HG03060 (cell line): ENCODE data around the gene EML1.
"Not testable (repeated sequence)": the region's sequence is repeated elsewhere in the genome, so short reads cannot be mapped to it uniquely, and the experiment has no call there.

Source experiments
- ATAC-seq: cut with Tn5 transposase; IDR thresholded peaks from one replicate; pipeline ENCODE4 v1.9.1; 2021; ENCODE audit warnings: low read depth, moderate number of reproducible peaks; ENCODE audit not compliant: unreplicated experiment

The EML1 gene

DNA sequence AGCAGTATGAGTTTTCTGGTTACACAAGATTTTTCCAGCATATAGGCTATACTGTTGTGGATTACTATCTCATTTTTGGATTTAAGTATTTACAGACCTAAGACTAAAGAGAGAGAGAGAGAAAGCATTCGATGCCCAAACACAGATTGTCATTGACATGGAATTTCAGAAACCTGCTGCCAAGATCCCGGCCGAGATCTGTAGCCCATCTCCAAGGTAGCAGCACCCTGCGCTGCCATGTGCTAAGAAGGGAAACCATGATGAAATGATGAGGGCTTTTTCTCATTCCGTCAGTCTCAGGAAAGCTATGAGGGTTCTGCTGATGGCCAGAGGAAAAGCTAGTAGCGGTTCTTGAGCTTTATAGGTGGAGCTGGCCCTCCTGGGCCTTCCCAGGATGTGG, 136.4 kb downstream of the EML1 start:
- no peak for ATAC-seq

DNA sequence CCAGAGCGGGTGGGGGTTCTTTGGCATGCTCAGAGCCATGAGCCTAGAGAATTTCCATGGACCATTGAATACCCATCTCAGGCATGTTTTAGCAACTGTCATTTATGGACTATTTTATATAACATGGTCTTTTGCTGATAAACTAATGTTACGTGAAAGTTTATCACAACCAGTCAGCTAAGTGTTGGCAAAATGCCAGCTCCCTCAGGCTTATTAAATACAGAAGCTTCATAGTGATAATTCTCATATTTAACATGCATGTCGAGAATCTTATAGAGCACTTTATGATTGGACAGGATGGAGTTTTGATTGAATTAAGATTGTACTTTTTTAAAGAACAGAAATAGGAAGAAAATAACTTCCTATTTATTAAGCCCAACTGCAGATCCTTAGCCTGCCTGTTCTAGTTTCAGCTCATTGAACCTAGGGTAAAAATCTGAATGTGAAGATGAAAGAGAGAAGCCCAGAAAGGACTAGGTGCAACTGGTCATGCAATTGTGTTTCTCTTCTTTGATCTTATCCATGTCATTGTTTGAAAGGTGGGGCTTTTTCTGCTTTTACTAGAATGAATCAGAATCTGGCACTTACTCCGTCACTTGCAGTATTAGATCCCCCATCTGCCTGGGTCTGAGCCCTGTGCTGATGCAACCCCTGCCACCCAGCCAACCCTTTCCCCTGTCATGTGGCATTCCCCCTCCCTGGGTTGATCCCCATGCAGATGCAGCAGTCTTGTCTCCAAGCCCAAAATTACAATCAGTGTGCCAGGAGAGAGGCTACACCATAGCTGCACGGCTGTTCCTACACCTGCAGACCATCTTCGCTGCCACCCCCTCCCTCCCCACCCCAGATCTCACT, 137.4 kb downstream of the EML1 start:
- peak; percentile 61 for ATAC-seq

DNA sequence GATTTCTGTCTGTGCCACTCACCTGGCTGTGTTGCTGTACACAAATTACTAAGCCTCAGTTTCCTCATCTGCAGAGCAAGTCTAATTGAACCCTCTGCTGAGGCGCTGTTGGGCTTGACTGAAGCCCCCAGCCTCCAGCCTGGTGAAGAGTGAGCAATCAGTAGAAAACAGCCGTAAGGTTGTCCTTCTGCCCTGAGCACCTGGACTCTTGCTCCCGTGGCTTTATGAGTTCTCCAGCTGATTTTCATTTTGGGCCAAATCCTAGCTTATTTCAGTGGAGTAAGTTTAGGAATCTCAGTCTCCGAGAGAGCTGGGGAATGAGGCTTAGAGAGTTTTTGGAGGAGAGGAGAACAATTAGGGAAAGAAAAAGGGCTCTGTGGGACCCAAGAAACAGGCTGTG, 138.1 kb downstream of the EML1 start:
- no peak for ATAC-seq

DNA sequence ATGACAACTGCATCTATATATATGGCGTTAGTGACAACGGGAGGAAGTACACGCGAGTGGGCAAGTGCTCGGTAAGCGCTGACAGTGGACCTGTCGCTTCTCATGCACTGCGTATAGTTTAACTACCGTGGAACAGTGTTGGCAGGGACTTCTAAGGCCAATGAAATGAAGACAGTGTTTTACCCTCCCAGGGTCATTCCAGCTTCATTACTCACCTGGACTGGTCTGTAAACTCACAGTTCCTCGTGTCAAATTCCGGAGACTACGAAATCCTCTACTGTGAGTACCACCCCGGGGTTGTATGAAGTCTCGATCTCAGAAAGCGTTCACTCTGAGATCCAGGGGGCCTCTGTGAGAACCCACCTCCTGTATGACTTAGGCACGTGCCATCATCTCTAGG, 142.8 kb downstream of the EML1 start:
- no peak for ATAC-seq

DNA sequence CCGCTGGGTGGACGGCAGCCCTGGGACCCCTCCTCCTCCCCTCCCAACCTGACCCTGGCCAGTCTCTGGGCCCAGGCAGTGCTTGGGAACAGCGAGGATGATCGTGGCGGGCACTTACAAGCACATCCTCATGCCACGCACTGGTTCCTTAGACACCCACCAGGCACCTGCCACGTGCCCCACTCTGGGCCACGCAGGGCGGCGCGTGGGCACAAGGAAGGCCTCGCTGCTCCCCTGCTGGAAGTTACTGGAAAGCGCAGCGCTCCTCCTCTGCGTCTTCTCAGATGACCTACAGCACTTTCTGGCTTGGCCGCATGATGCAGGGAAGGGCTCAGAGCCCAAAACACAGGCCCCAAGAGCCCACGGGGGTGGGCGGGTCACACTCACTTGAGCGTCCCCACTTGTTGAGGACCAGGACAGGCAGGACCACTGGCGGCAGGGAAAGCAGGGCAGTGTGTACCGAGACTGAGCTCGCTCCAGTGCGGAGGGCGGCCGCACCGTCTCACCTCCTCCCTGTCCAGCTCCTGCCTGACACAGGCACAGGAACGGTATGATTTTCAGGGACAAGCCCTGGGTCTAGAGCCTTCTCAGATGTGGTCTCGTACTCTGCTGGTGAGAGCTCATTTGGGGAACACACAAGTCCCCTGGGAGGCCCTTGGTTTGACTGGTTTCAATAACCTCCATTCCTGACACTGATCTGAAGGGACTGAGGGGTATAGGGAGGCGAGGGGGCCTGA, 143.7 kb downstream of the EML1 start:
- ATAC-seq, result peak; percentile 85

DNA sequence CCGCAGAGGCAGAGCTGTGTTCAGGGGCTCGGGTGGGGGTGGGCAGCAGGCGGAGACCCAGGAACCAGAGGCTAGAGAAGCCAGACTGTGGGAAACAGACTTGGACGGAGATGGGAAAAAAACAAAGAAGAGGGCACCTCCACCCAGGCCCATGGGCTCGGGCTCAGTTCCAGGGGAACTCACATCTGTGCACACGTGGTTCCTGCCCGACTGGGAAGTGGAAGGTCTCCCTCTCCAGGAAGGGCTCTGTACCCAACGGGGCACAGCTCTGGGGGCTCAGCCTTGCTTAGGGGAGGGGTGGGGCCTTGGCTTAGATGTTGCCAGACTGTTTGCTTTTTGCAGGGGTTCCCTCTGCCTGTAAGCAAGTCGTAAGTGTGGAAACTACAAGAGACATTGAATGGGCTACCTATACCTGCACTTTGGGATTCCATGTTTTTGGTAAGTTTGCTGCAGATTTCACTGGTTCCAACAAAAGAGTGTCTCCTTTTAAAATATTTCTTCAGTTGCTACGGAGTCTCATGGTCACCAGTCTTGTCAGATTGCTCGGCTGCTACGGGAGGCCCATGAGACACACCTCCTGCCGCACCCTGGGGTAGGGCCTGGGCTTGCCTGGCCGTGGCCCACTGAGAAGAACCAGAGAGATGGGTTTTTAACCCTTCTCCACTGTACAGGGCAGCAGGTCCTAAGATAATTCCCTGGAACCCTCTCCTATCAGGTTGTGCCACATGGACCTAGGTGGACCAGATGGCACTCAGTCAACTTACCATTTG, 144.4 kb downstream of the EML1 start:
- ATAC-seq, result no peak

DNA sequence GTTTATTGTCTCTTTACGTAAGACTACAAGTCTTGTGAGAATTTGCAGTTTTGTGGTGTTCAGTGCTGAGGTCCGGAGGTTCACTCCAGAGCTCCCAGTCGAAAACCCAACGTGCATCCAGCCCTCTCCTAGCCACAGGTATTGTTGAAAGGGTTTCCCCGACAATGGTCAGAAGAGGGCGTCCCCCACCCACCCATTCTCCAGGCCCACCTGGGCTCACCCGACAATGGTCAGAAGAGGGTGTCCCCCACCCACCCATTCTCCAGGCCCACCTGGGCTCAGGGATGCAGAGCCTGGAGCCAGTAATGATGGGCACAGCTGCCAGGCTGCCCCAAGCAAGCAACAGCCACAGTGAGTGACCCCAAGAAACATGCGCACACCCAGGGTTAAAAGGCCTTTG, 145.2 kb downstream of the EML1 start:
- ATAC-seq, result no peak

DNA sequence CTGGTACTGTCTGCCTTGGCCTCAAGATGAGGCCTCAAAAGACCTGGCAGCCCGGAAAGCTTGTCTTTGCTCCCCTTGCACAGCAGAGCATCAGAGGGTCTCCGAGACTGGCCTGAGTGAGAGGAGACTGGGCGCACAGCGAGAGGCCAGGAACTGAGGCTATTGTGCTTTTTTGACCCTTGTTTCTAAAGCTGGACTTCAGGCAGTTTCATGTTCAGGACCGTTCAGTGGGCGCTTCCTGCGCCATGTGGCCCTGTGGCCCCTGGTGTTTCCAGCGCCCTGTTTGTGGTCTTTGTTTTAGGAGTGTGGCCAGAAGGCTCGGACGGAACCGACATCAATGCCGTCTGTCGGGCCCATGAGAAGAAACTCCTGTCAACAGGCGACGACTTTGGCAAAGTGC, 145.7 kb downstream of the EML1 start:
- ATAC-seq, result no peak

DNA sequence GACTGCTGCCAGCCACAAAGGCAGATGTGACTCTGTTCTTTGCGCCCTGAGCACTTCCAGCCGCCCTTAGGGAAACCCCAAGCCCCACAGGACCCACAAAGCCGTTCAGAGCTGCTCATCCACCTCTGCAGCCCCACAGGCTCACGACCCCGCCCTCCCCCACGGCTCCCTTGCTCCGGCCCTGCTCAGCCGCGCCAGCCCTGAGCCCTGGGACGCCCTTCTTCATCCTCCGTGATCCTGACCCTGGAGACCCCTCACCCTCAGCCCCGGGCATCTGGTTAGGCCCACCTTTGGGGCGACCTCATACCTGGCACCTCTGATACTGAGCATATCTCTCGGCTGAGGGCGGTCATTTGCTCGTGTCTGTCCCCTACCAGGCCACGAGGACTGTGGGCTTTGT, 146.2 kb downstream of the EML1 start:
- no peak for ATAC-seq

DNA sequence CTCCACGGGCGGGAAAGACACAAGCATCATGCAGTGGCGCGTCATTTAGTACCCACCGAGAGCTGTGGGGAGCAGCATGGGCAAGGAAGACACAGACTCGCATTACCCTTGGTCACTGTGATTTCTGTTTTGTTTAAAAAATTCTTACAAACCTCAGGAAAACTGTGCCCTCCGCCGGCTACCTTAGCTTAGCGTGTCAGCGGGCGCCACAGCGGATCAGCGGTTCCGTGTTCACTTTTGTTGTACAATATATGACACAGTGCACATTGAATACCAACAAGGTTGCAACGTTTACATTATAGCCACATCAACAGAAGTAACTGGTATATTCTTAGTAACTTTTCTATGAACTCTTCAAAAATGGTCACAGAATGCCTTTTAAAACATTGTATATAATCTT, 146.9 kb downstream of the EML1 start:
- ATAC-seq, result no peak

DNA sequence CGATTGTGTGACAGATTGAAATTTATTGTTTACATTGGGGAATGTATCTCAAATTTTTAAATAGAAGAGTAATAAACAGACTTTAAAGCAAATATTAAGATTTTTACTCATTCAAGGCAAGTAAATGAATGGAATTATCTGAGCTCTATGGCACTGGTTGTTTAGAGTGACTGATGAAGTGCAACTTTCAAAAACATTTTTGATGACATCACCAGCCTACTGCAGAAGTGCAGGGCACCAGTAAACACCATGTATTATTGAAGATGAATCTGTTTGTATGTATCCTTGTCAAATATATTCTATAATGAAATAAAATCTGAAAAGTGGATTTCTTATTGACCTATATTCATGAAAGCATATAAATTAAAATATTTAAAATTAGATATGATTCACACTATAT, 148.0 kb downstream of the EML1 start:
- ATAC-seq, result no peak

DNA sequence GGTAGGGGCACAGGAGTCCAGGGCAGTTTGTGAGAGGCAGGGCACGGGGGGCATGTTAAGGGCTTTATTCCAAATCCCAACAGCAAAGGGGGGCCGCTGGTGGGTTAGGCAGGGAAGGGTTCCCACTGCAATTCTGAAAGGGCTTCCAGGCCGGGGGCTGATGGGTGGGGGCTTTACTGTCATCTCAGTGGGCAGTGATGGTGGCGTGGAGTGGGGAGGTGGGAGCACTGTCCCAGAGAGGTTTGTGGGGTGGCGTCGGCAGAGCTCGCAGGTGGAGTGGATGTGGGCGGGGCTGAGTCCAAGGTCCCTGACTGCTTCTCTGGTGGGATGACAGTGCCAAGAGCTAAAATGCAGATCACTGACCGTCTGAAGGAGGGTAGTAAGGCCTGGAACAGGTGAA, 150.4 kb downstream of the EML1 start:
- no peak for ATAC-seq

DNA sequence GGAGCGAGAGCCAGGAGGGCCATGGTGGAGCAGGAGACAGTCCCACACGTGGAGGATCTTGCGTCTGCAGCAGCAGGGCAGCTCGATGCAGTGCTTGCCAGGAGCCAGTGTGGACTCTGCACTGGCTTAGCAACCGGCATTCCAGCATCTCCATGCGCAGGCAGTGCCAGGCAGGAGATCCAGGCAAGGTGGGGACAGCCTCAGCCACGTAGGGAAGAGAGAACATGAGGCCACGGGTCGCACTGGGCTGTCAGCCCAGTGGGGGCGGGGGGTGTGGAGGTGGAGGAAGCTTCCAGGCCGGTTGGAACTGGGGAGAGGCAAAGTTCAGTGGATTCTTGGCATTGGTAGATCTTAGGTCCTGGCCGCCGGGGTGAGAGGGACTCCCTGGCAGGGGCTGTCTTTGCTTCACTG, 151.0 kb downstream of the EML1 start:
- no peak for ATAC-seq

DNA sequence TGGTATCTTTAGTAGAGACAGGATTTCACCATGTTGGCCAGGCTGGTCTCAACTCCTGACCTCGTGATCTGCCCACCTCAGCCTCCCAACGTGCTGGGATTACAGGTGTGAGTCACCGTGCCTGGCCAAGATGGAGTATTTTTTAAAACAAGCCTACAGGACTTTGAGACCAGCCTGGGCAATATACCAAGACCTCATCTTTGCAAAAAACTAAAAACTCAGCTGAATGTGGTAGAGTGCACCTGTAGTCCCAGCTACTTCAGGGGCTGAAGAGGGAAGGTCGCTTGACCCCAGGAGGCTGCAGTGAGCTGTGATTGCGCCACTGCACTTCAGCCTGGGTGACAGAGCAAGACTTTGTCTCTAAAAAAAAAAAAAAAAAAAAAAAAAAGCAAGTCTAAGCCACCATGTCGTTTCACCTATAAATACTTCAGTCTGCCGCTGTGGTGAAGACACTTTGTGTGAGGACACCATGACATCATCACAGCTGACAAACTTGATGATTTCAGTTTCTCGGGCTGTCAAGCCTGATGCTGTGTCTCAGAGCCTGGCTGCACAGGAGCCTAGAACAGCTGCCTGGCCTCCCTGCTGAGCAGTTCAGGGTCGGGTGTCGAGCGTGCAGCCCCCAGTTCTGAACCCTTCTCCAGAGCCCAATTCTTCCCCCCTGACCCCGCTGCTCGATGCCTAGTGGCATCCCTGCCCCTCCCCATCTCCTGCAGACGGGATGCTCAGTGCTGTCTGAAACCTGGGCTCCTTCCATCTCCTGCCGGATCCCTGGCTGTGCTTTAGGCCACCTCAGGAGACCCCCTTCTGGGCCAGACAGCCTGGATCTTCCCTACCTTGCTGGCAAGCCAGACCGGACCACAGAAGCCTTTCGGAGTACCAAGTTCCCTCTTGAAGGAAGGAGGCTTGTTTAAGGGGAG, 152.8 kb downstream of the EML1 start:
- no peak for ATAC-seq

DNA sequence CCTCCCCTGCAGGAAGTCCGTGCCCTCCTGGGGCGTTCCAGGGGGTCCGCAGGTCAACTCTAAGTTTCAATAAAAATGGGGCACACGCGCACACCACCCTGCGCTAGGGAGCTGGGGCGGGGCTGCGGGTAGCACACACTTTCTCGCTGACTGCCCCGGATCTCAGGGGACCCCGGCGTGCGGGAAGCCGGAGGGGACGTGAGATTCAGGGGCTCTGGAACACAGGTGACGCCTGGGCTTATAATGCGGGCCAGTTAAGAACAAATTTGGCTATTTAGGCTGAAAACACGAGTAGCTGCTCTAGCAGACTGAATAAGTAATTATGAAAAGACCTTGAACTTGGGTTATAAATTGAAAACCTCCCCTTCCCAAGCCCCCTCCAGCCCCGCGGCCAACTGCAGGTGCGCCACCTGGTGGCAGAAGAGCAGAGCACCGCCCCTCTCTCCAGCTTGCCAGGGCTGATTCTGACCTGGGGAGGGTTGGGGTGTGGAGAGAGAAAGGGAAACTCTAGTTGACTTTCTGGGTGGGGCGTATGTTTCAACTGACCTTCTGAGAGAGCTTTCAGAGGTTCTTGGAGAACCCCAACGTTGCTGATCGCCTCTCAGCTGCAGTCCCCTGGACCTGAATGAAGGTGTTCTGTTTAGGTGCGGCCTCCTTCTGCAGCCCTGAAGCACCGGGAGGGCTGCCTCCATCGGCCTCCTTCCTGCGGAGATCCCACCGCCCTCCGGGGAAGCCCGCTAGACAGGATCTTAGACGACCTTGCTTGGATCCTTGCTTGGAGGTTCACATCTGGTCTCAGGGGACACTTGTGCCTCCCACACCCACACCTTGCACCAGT, 153.7 kb downstream of the EML1 start:
- no peak for ATAC-seq

DNA sequence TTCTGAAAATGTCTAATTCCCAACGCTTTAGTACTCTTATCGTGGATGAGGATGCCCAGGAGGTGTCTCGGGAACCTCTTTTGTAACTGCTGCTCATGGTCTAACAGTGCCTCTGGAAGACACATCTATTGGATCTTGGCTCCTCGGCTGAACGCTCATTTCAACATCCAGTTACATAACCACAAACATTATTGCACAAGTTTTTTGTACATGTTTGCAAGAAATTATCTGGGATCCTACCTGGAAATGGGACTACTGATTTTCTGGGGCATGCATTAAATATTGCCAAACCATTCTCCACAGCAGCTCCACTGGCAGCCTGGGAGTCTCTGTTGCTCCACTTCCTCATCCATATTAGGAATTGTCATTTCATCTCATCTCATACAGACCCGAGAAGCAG, 154.5 kb downstream of the EML1 start:
- no peak for ATAC-seq

DNA sequence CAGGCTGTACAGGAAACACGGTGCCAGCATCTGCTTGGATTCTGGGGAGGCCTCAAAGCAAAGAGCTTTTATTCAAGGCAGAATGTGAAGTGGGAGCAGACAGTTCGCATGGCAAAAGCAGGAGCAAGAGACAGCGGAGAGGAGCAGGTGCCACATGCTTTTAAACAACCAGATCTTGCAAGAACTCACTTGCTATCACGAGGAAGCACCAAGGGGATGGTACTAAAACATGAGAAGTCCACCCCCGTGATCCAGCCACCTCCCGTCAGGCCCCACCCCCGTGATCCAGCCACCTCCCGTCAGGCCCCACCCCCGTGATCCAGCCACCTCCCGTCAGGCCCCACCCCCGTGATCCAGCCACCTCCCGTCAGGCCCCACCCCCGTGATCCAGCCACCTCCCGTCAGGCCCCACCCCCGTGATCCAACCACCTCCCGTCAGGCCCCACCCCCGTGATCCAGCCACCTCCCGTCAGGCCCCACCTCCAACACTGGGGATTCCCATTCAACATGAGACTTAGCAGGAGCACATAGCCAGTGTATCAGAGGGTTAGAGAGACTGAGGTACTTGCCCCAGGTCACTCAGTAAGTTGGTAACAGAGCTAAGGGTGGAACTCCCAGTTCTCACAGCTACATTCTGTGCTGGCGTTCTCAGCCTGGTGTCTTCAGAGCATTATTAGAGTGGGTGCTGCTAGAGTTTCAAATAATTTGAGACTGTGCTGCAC, 156.0 kb downstream of the EML1 start:
- not testable (repeated sequence) for ATAC-seq

DNA sequence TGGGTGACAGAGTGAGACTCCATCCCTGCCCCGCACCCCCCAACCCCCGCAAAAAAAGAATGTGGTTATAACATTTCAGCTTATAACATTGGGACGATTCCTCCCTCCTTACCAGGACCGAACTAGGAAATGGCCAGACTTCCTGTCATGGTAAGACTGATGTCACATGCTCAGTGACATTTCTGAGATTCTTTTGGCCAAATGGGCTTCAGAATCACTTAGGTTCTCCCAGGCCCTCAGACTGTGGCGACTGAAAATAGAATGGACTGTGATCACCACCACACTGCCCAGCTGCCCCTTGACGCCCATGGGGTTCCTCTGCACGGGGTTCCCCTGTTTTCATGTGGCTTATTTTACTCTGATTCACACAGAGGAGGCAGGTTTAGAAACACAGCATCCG, 157.0 kb downstream of the EML1 start:
- no peak for ATAC-seq

DNA sequence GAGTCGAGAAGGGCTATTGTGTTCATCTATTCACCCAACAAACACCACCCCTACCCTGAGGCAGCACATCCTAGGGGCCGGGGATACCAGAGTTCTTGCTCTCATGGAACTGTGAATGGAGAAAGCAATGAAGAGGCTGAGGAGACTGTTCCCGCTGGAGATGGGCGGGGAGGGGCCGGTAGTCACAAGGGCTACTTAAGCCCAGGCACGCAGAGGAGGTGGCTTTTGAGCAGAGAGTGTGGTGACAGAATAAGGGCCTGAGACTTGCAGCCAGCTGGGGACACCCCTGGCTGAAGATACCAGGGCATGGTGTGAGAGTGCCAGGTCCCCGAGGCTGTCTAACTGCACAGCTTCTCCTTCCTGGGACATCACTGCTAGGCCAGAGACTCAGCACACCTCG, 157.9 kb downstream of the EML1 start:
- no peak for ATAC-seq
